DOHH2 (cell line): ENCODE results near the gene MCTS1.
A peak's percentile ranks its signal among the peaks of the same experiment; 100 is the strongest.

ENCODE experiments used
- H3F3A ChIP-seq: fragments of 200-600 bp; sonication (generic), shearing (Covaris generic); 2 replicates; pipeline ENCODE4 v1.6.0; 2016; ENCODE audit warnings: antibody characterized with exemption, mild to moderate bottlenecking; ENCODE audit not compliant: control insufficient read depth, insufficient read depth
- H3K27ac ChIP-seq: fragments of 200-600 bp; sonication (generic); 2 replicates; pipeline ENCODE4 v1.5.1; 2014; ENCODE audit warnings: low read depth, mild to moderate bottlenecking, low read length, moderate library complexity
- H3K27me3 ChIP-seq: fragments of 200-600 bp; sonication (generic); 2 replicates; pipeline ENCODE4 v1.6.1; 2014; ENCODE audit warnings: mild to moderate bottlenecking, low read length, mixed read lengths; ENCODE audit not compliant: control insufficient read depth
- H3K36me3 ChIP-seq: fragments of 200-600 bp; sonication (generic); 2 replicates; pipeline ENCODE4 v1.6.1; 2014; ENCODE audit warnings: mild to moderate bottlenecking, low read length, moderate library complexity, mixed read lengths; ENCODE audit not compliant: control insufficient read depth
- H3K4me1 ChIP-seq: fragments of 200-600 bp; sonication (generic); 2 replicates; pipeline ENCODE4 v1.6.1; 2014; ENCODE audit warnings: mild to moderate bottlenecking, low read length, mixed read lengths; ENCODE audit not compliant: control insufficient read depth
- H3K4me2 ChIP-seq: fragments of 200-600 bp; sonication (generic); 2 replicates; pipeline ENCODE4 v1.6.0; 2014; ENCODE audit warnings: mild to moderate bottlenecking, low read length, moderate library complexity
- H3K4me3 ChIP-seq: fragments of 200-600 bp; sonication (generic); 2 replicates; pipeline ENCODE4 v1.5.1; 2014; ENCODE audit warnings: mild to moderate bottlenecking, low read length, mixed read lengths
- H3K79me2 ChIP-seq: fragments of 200-600 bp; sonication (generic); 2 replicates; pipeline ENCODE4 v1.6.1; 2014; ENCODE audit warnings: mild to moderate bottlenecking, low read length, mixed read lengths; ENCODE audit not compliant: control insufficient read depth
- H3K9me2 ChIP-seq: fragments of 200-600 bp; sonication (generic); replicated peaks from 2 replicates; pipeline ENCODE4 v1.6.1; 2014; ENCODE audit warnings: mild to moderate bottlenecking, low read length, mixed read lengths; ENCODE audit not compliant: control insufficient read depth
- H3K9me3 ChIP-seq: fragments of 200-600 bp; sonication (generic); 2 replicates; pipeline ENCODE4 v1.6.1; 2014; ENCODE audit warnings: antibody characterized with exemption, low read length, mixed read lengths; ENCODE audit not compliant: control insufficient read depth, insufficient read depth
- H4K20me1 ChIP-seq: fragments of 200-600 bp; sonication (generic); 2 replicates; pipeline ENCODE4 v1.6.0; 2014; ENCODE audit warnings: low read depth, mild to moderate bottlenecking, antibody characterized with exemption, low read length, moderate library complexity; ENCODE audit not compliant: control insufficient read depth, insufficient read depth
- CTCF ChIP-seq: fragments of 200-600 bp; sonication (generic); IDR thresholded peaks from one replicate; pipeline ENCODE4 v1.5.1; 2014; ENCODE audit warnings: antibody characterized with exemption, mild to moderate bottlenecking, low read depth, low read length; ENCODE audit not compliant: poor library complexity, severe bottlenecking
- EZH2phosphoT487 ChIP-seq: fragments of 200-600 bp; sonication (generic); IDR thresholded peaks from 2 replicates; pipeline ENCODE4 v1.6.1; 2017; ENCODE audit warnings: borderline replicate concordance, mild to moderate bottlenecking, antibody characterized with exemption, low read length, moderate library complexity, mixed read lengths

Gene MCTS1

GRCh38 chrX:120560405-120560841 lies 43.5 kb upstream of the MCTS1 start:
- TF ChIP-seq EZH2phosphoT487, result no peak
- no peak for TF ChIP-seq CTCF
- peaks cover 43% of the 10 kb centered on the region for H3K79me2 ChIP-seq

GRCh38 chrX:120560842-120561633 lies 42.9 kb upstream of the MCTS1 start, which contains the start of gene CUL4B:
TSS of gene CUL4B (minus strand) at chrX:120560962. CDS start at chrX:120560638, 324 bp downstream.
- Histone ChIP-seq H3K79me2 (peaks cover 40% of the 10 kb centered on the region), H3K27ac (peak within 1 kb of the TSS; percentile 89)
- TF ChIP-seq EZH2phosphoT487 (no peak), CTCF (no peak)

More at GRCh38 chrX:120560405-120560841, 43.5 kb upstream of the MCTS1 start:
- H3K9me3 ChIP-seq, result no peaks in the 10 kb centered on the region
- H3F3A ChIP-seq, result no peaks in the 10 kb centered on the region
- peak overlapping the region; percentile 89 for H3K27ac ChIP-seq
- peaks cover 33% of the 10 kb centered on the region for H3K36me3 ChIP-seq
- no peaks in the 10 kb centered on the region for H3K9me2 ChIP-seq
- H3K4me3 ChIP-seq, result peak overlapping the region; percentile 92
- no peaks in the 10 kb centered on the region for H4K20me1 ChIP-seq
- H3K4me2 ChIP-seq, result peak overlapping the region; percentile 68
- no peaks in the 10 kb centered on the region for H3K27me3 ChIP-seq
- H3K4me1 ChIP-seq, result peaks cover 17% of the 10 kb centered on the region

GRCh38 chrX:120561634-120562568 lies 42.0 kb upstream of the MCTS1 start:
- H3K4me3 ChIP-seq, result peak overlapping the region; percentile 80
- no peaks in the 10 kb centered on the region for H3K9me2 ChIP-seq
- no peak for TF ChIP-seq EZH2phosphoT487
- no peak for TF ChIP-seq CTCF
- peaks cover 35% of the 10 kb centered on the region for H3K79me2 ChIP-seq
- H3K4me2 ChIP-seq, result peak overlapping the region; percentile 78
- H3F3A ChIP-seq, result no peaks in the 10 kb centered on the region
- peaks cover 26% of the 10 kb centered on the region for H3K36me3 ChIP-seq
- no peaks in the 10 kb centered on the region for H4K20me1 ChIP-seq
- H3K4me1 ChIP-seq, result peaks cover 17% of the 10 kb centered on the region
- H3K27me3 ChIP-seq, result no peaks in the 10 kb centered on the region
- H3K27ac ChIP-seq, result peak overlapping the region; percentile 89
- H3K9me3 ChIP-seq, result no peaks in the 10 kb centered on the region

More at GRCh38 chrX:120560842-120561633, 42.9 kb upstream of the MCTS1 start, which contains the start of gene CUL4B:
- H3K27me3 ChIP-seq, result no peaks in the 10 kb centered on the region
- no peaks in the 10 kb centered on the region for H3K9me2 ChIP-seq
- no peaks in the 10 kb centered on the region for H4K20me1 ChIP-seq
- H3F3A ChIP-seq, result no peaks in the 10 kb centered on the region
- H3K4me1 ChIP-seq, result peaks cover 17% of the 10 kb centered on the region
- peak within 1 kb of the TSS; percentile 92 for H3K4me3 ChIP-seq
- peak within 1 kb of the TSS; percentile 78 for H3K4me2 ChIP-seq
- H3K36me3 ChIP-seq, result peaks cover 31% of the 10 kb centered on the region
- H3K9me3 ChIP-seq, result no peaks in the 10 kb centered on the region
